IPS-18a (cell line): Measurements from ENCODE around the gene RAB44.
"Not testable (repeated sequence)": the region's sequence is repeated elsewhere in the genome, so short reads cannot be mapped to it uniquely, and the experiment has no call there.

Experiments used
- H3K27ac ChIP-seq: one replicate; pipeline ENCODE4 v1.5.1; 2013; ENCODE audit warnings: low read length
- H3K27me3 ChIP-seq: one replicate; pipeline ENCODE4 v1.6.1; 2013; ENCODE audit warnings: mild to moderate bottlenecking, low read length; ENCODE audit not compliant: control insufficient read depth, insufficient read depth
- H3K36me3 ChIP-seq: one replicate; pipeline ENCODE4 v1.6.1; 2013; ENCODE audit warnings: low read depth, low read length; ENCODE audit not compliant: control insufficient read depth
- H3K4me1 ChIP-seq: one replicate; pipeline ENCODE4 v1.6.1; 2013; ENCODE audit warnings: low read depth, low read length; ENCODE audit not compliant: control insufficient read depth
- H3K4me3 ChIP-seq: one replicate; pipeline ENCODE4 v1.5.1; 2013; ENCODE audit warnings: low read length
- H3K9ac ChIP-seq: one replicate; pipeline ENCODE4 v1.6.1; 2013; ENCODE audit warnings: mild to moderate bottlenecking, low read length, moderate library complexity
- H3K9me3 ChIP-seq: one replicate; pipeline ENCODE4 v1.6.1; 2013; ENCODE audit warnings: low read depth, low read length; ENCODE audit not compliant: control insufficient read depth

Gene RAB44

DNA sequence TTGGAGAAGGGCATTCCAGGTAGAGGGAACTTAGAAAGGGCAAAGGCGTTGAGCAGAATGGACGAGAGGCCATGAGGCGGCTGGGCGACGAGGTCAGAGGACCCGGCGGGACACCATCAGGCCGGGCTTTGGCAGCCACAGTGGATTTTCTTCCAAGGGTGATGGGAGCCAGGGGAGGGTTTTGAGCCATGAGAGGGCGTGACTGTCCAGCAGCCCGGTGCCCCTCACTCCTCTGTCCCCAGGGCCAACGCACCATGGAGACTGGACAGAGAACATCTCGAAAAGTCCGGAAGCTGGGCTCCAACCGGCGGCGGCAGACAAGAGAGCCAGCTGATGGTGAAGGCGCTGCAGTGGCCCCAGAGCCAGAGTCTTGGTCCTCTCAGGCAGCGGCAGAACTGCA is 6.4 kb downstream of the RAB44 start:
- no peaks in the 10 kb centered on the region for H3K4me1 ChIP-seq
- no peak overlapping the region for H3K27ac ChIP-seq

DNA sequence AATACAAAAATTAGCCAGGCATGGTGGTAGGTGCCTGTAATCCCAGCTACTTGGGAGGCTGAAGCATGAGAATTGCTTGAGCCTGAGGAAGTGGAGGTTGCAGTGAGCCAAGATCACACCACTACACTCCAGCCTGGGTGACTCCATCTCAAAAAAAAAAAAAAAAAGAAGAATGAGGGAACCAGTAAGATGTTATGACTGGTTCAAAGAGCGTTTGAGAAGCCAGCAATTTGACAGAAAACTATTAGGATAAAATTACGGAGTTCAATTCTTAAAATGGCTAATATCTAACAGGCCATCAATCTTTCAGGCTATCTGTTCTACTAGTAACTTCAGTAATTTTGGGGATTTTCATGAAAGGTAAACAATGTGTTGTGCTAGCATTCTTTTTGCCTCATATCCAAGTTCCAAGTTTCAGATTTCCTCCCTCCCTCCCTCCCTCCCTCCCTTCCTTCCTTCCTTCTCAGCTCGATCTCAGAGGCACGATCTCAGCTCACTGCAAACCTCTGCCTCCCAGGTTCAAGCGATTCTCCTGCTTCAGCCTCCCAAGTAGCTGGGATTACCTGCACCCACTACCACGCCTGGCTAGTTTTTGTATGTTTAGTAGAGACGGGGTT is 7.4 kb downstream of the RAB44 start:
- H3K9ac ChIP-seq, H3K27ac ChIP-seq, H3K9me3 ChIP-seq, H3K4me1 ChIP-seq, H3K27me3 ChIP-seq, H3K4me3 ChIP-seq, H3K36me3 ChIP-seq: not testable (repeated sequence)

More for the DNA sequence above, 6.4 kb downstream of the RAB44 start:
- H3K4me3 ChIP-seq: no peak overlapping the region
- H3K9me3 ChIP-seq: no peaks in the 10 kb centered on the region
- no peaks in the 10 kb centered on the region for H3K36me3 ChIP-seq
- no peak overlapping the region for H3K9ac ChIP-seq
- H3K27me3 ChIP-seq: no peaks in the 10 kb centered on the region

DNA sequence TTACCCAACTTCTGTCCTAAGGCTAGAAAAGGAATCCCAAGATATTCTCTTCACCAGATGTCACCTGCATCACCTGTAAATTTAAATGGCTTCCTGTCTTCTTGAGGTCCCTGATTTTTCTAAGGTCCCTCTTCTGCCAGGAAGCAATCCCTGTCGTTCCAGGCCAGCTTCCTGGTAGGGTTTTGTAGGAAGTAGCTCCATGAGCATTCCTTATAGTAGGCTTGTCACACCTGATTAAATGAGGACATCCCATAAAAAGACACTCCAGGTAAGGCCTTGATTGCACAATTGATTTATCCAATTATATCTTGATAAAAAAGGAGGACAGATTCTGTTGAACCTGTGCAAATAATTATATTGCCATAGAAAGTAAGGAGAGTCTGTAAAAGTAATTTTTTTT is 8.7 kb downstream of the RAB44 start:
- no peaks in the 10 kb centered on the region for H3K27me3 ChIP-seq
- H3K4me1 ChIP-seq: no peaks in the 10 kb centered on the region
- no peak overlapping the region for H3K4me3 ChIP-seq
- no peak overlapping the region for H3K9ac ChIP-seq
- H3K36me3 ChIP-seq: no peaks in the 10 kb centered on the region
- no peaks in the 10 kb centered on the region for H3K9me3 ChIP-seq
- H3K27ac ChIP-seq: no peak overlapping the region

DNA sequence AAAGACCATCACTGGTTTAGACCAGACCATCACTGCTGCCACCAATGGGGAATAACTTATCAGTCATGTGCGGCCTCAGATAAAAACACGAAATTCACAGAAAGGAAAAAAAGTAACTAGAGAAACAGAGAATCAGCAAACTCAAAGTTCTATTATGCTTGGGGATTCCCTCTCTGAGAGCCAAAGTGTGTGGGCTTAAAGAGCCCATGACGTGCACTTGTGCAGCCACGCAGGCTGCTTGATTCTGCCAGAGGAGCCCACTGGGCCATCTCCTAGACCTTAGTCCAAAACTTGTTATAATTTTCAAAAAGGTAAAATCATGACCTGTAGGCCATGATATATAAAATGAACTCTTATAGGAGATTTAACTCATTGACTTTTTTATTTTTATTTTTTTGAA is 15.2 kb downstream of the RAB44 start:
- Histone ChIP-seq H3K36me3 (no peaks in the 10 kb centered on the region), H3K4me1 (peaks cover 6% of the 10 kb centered on the region), H3K4me3 (no peak overlapping the region), H3K9me3 (no peaks in the 10 kb centered on the region), H3K27me3 (no peaks in the 10 kb centered on the region), H3K27ac (no peak overlapping the region), H3K9ac (no peak overlapping the region)

DNA sequence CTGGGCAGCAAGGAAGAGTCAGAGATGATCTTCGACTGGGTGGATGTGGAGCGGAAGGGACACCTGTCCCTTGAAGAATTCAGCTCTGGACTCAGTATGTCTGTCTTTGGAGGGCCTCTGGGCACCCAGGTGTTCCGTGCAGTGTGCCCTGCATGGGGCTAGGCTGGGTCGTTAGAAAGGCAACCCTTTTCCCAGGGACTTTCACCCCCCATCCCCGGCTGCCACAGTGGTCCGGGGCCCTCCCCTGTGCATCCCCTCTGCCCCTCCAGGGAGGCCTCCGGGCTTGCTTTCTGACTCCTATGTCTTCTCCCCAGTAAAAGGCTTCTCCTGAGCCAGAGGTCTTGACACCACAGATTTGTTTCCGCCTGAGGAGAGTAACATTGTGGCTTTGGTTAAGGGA is 16.2 kb downstream of the RAB44 start:
- Histone ChIP-seq H3K4me3 (no peak overlapping the region), H3K27ac (no peak overlapping the region), H3K9ac (no peak overlapping the region), H3K36me3 (no peaks in the 10 kb centered on the region), H3K9me3 (no peaks in the 10 kb centered on the region), H3K4me1 (peaks cover 6% of the 10 kb centered on the region), H3K27me3 (no peaks in the 10 kb centered on the region)

DNA sequence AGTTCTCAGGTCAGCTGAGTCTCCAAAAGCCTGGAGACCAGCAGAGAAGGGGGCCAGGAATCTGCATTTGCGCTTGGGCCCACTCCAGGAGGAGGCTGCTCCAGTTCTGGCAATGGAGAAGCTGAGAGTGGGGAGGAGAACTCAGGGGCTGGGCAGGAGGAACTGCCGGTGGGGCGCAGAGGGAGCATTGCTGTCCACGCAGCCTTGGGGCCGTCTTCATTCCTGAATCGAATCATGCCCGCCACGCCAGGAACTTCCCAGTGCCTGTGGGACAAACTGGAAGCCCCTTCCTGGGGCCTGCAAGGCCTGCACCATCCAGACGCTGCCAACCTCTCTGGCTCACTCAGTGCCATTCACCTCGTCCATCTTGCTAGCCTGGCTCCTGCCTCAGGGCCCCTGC is 16.9 kb downstream of the RAB44 start:
- Histone ChIP-seq H3K4me1 (peaks cover 6% of the 10 kb centered on the region), H3K36me3 (no peaks in the 10 kb centered on the region), H3K27me3 (no peaks in the 10 kb centered on the region), H3K9ac (no peak overlapping the region), H3K9me3 (no peaks in the 10 kb centered on the region), H3K27ac (no peak overlapping the region), H3K4me3 (no peak overlapping the region)

DNA sequence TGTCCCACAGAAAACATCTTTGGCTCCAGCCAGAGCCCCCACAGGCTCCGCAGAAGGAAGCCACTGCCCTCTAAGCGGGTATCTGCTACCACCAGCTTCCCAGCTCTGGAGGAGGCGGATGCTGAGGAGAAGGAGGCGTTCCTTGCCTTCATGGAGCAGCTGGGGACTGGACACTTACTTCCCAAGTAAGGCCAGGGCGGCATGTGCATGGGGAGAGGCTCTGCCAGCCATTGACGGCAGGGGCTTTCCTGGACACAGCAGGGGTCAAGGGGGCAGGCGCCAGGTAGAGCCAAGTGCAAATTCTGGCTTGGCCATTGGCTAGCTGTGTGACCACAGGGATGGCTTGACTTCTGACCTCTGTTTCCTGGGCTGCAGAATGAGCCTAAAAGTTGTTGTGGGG is 17.8 kb downstream of the RAB44 start:
- Histone ChIP-seq H3K9ac (no peak overlapping the region), H3K27ac (no peak overlapping the region), H3K4me3 (no peak overlapping the region), H3K9me3 (no peaks in the 10 kb centered on the region), H3K36me3 (no peaks in the 10 kb centered on the region), H3K27me3 (no peaks in the 10 kb centered on the region), H3K4me1 (peaks cover 6% of the 10 kb centered on the region)

DNA sequence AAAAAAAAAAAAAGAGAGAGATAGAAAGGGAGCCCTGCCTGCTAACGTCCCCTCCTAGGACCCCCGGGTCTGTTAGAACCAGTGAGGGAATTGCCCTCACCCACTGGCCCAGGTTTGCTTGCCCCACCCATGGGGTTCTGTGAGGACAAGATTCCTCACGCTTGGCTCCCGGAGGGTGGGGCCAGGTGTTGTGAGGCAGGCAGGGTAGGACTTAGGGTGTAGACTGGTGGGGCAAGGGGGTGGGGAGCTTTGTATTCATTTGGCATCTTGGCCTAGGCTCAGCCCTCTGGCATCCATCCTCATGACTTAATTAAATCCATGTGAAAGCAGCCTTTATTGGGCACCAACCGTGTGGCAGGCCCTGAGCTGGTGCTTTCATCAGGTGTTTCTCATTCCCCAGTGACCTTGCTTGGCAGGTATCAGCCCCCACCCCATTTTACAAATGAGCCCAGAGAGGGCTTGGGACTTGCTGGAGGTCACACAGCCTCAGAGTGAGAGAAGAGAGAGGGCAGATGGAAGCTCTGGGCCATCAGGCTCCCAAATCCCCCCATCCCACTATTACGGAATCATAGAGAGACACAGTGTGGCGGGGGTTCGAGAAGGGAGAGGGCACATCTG is 19.0 kb downstream of the RAB44 start:
- H3K9me3 ChIP-seq: no peaks in the 10 kb centered on the region
- H3K4me3 ChIP-seq: no peak overlapping the region
- no peaks in the 10 kb centered on the region for H3K27me3 ChIP-seq
- H3K4me1 ChIP-seq: peaks cover 6% of the 10 kb centered on the region
- H3K9ac ChIP-seq: no peak overlapping the region
- H3K36me3 ChIP-seq: no peaks in the 10 kb centered on the region
- no peak overlapping the region for H3K27ac ChIP-seq

DNA sequence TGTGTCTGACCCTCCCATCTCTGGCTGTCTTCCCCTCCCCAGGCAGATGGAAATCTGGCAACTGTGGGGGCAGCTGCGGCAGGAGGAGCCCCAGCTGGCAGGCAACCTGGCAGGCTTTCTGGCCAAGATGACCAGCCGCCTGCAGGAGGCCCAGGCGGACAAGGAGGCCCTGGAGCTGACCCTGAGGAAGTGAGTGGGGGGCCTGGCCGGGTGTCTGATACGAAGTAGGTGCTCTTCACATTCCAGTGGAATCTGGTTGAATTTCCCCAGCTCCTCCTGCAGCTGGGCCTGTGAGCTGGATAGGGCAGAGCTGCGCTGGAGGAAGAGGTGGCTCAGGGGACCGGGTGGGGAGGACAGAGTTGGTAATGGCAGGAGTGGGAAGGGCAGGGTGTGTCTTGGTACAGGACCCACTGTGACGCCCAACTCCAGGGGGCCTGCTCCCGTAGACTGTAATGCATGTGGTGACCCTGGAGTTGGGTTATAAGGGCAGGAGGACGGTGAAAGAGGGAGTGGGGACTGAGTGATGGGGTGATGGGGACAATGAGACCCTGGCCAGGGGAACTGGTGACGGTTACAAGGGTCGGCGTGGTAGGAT is 19.7 kb downstream of the RAB44 start:
- Histone ChIP-seq H3K36me3 (no peaks in the 10 kb centered on the region), H3K27ac (no peak overlapping the region), H3K27me3 (no peaks in the 10 kb centered on the region), H3K9ac (no peak overlapping the region), H3K9me3 (no peaks in the 10 kb centered on the region), H3K4me3 (no peak overlapping the region), H3K4me1 (peaks cover 6% of the 10 kb centered on the region)

DNA sequence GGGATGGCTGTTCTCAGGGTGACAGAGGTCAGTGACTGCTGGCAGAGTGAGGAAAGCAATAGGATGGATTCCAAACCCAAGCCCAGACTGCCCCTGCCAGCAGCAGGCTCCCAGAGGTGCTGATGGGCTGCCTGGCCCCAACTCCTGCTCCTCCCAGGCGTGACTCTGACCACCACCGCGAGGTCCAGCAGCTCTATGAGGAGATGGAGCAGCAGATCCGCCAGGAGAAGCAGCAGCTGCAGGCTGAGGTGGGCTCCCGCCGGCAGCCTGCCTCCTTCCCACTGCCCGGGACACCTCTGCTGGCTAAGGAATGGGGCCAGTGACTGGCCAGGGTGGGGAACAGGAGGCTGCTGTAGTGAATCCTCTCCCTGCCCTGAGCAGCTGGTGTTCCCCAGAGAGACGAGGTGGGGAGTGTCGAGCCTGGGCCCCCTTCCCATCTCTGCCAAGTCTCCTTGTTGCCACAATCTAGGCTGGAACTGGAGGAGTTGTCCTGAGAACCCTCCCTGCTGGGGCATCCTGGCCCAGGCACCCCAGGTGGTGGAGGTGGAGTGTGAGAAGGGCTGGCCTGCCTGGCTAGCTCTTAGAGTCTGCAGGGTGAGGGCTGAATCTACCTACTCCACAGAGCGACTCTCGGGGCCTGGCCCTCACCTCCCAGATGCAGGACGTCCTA is 20.4 kb downstream of the RAB44 start:
- no peaks in the 10 kb centered on the region for H3K36me3 ChIP-seq
- peaks cover 6% of the 10 kb centered on the region for H3K4me1 ChIP-seq
- H3K9ac ChIP-seq: no peak overlapping the region
- no peak overlapping the region for H3K4me3 ChIP-seq
- no peaks in the 10 kb centered on the region for H3K27me3 ChIP-seq
- H3K9me3 ChIP-seq: no peaks in the 10 kb centered on the region
- no peak overlapping the region for H3K27ac ChIP-seq

DNA sequence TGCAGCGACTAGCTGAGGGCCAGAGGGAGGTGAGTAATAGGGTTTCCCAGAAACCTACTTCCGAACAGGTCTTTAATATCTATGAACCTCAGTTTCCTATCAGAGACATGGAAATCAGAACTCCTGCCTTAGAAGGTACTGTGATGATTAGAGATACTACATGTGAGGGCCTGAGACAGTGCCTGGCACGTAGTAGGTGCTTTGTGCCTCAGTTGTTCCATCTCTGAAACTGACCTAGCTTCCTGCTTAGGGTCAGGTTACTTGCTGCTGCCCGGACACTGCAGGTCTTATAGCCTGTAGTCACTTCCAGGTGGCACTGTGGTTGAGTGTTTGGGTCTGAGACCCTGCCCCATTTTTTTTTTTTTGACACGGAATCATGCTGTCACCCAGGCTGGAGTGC is 20.9 kb downstream of the RAB44 start:
- Histone ChIP-seq H3K4me3 (no peak overlapping the region), H3K9me3 (no peaks in the 10 kb centered on the region), H3K27ac (no peak overlapping the region), H3K36me3 (no peaks in the 10 kb centered on the region), H3K27me3 (no peaks in the 10 kb centered on the region), H3K4me1 (peaks cover 6% of the 10 kb centered on the region), H3K9ac (no peak overlapping the region)
